Vagina (tissue), 2 donors: ENCODE measurements around the gene PRRT3.

Source experiments
- CTCF ChIP-seq, 3 experiments: fragments of 450-650 bp in 2 of 3; fragments of 200-600 bp in 1 of 3; sonication (generic) in 1 of 3; IDR thresholded peaks; one replicate each; pipeline ENCODE4 v1.5.1; 2017 to 2019; ENCODE audit warnings: antibody characterized with exemption in 3 of 3, mild to moderate bottlenecking in 2 of 3, moderate library complexity in 2 of 3
- POLR2A ChIP-seq, 2 donors: fragments of 450-650 bp; IDR thresholded peaks; one replicate each; pipeline ENCODE4 v1.6.1; 2017; ENCODE audit warnings: antibody characterized with exemption in 2 of 2, mild to moderate bottlenecking in 2 of 2, moderate library complexity in 2 of 2
- POLR2AphosphoS5 ChIP-seq, 2 donors: sonication (generic); formaldehyde crosslinking; IDR thresholded peaks; one replicate each; pipeline ENCODE4 v1.9.0; 2017; ENCODE audit warnings: antibody characterized with exemption in 2 of 2, mild to moderate bottlenecking in 2 of 2, low read depth in 1 of 2; ENCODE audit not compliant: insufficient read depth in 1 of 2

GRCh38 chr3:9911863-9912262 is 40.3 kb downstream of the PRRT3 start:
- TF ChIP-seq CTCF (IDR thresholded peaks at IDR 0.05) (no peak), POLR2A (IDR thresholded peaks at IDR 0.05) (no peak), POLR2AphosphoS5 (IDR thresholded peaks at IDR 0.05; ENCODE audit: insufficient read depth in 1 of 2, low read depth in 1 of 2) (no peak)
